Activated CD8-positive, alpha-beta T cell treated with anti-CD3 and anti-CD28 coated beads for 36 hours (primary cell): ENCODE measurements around the gene WDR5. TPM values are rescaled to one million over a fixed set of nuclear protein-coding genes. Genes with fewer than 3 reads are reported as not detected.

Experiments
- ATAC-seq: fragments of 200-7000 bp; cut with Tn5 transposase; one replicate; pipeline ENCODE4 v1.10.0; 2021; ENCODE audit warnings: mild to moderate bottlenecking, moderate library complexity
- CTCF ChIA-PET: fragments of 350-600 bp; sonication (Branson Sonifier 250); formaldehyde crosslinking; loops from one replicate; lab custom pipeline; 2021; ENCODE audit warnings: antibody characterized with exemption; lab: Charles Lee
- POLR2A ChIA-PET: fragments of 350-600 bp; sonication (Branson Sonifier 250); formaldehyde crosslinking; loops from one replicate; lab custom pipeline; 2021; ENCODE audit warnings: antibody characterized with exemption; lab: Charles Lee
- DNase-seq: peaks from one replicate; pipeline ENCODE4 v3.0.0-alpha.2; 2020
- H3K27ac Mint-ChIP-seq: one replicate; pipeline ENCODE4 v1.8.0; 2021; ENCODE audit warnings: mild to moderate bottlenecking, mixed read lengths
- H3K27me3 Mint-ChIP-seq: one replicate; pipeline ENCODE4 v1.8.0; 2021; ENCODE audit warnings: mixed read lengths
- H3K36me3 Mint-ChIP-seq: one replicate; pipeline ENCODE4 v1.8.0; 2021; ENCODE audit warnings: low read depth, mixed read lengths
- H3K4me1 Mint-ChIP-seq: one replicate; pipeline ENCODE4 v1.8.0; 2021; ENCODE audit warnings: low read depth, mixed read lengths
- H3K4me3 Mint-ChIP-seq: one replicate; pipeline ENCODE4 v1.8.0; 2021; ENCODE audit warnings: mild to moderate bottlenecking, moderate library complexity, mixed read lengths
- H3K9me3 Mint-ChIP-seq: one replicate; pipeline ENCODE4 v1.8.0; 2021; ENCODE audit warnings: mixed read lengths
- intact Hi-C: fragments of 100-400 bp; cut with micrococcal nuclease; formaldehyde crosslinking; loops from one replicate; pipeline ENCODE4 v1.10.0; 2022
- total RNA-seq, 2 experiments: library from RNA; stranded (reverse); gene quantifications; one replicate each; pipeline ENCODE4 v1.2.3, GENCODE V29; 2021
- TF ChIP-seq, protein P1 (sequence below): fragments of 200-600 bp; IDR thresholded peaks from one replicate; pipeline ENCODE4 v1.8.0; 2022; ENCODE audit warnings: antibody characterized with exemption, mild to moderate bottlenecking

Gene WDR5
- total RNA-seq, 2 experiments from 2014 or later = 50.9 to 53.3 TPM

DNA sequence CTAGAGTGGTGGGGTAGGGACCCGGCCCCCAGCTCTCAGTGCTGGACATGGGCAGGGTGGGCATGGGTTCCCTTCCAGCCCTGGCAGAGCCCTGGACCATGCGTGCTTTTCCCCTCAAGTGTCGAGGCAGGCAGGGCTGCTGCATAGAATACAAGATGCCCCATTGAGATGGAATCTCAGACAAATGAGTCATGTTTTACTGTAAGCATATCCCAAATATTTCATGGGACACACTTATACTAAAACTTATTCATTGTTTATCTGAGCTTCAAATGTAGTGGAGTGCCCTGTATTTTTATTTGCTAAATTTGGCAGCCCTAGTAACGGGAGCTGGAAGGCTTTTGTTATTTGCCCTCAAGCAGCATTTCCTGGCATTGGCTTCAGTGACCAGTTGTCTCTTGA lies 31.6 kb downstream of the WDR5 start:
- no peak for ATAC-seq
- Mint-ChIP-seq H3K4me3 (no peak overlapping the region), H3K9me3 (no peaks in the 10 kb centered on the region), H3K36me3 (peaks cover 6% of the 10 kb centered on the region), H3K4me1 (peaks cover 16% of the 10 kb centered on the region), H3K27ac (no peak overlapping the region), H3K27me3 (no peaks in the 10 kb centered on the region)
- CTCF ChIA-PET = interaction anchor here (1.0 to 1.3 kb wide), 2 partner anchors 276 to 281 kb away, joined by 3 to 5 read pairs; no protein-coding TSS in a partner anchor
- POLR2A ChIA-PET = no interaction called here
- DNase-seq = no peak
- intact Hi-C loops = no loop called here
- TF ChIP-seq, protein P1, sequence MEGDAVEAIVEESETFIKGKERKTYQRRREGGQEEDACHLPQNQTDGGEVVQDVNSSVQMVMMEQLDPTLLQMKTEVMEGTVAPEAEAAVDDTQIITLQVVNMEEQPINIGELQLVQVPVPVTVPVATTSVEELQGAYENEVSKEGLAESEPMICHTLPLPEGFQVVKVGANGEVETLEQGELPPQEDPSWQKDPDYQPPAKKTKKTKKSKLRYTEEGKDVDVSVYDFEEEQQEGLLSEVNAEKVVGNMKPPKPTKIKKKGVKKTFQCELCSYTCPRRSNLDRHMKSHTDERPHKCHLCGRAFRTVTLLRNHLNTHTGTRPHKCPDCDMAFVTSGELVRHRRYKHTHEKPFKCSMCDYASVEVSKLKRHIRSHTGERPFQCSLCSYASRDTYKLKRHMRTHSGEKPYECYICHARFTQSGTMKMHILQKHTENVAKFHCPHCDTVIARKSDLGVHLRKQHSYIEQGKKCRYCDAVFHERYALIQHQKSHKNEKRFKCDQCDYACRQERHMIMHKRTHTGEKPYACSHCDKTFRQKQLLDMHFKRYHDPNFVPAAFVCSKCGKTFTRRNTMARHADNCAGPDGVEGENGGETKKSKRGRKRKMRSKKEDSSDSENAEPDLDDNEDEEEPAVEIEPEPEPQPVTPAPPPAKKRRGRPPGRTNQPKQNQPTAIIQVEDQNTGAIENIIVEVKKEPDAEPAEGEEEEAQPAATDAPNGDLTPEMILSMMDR = no peak

DNA sequence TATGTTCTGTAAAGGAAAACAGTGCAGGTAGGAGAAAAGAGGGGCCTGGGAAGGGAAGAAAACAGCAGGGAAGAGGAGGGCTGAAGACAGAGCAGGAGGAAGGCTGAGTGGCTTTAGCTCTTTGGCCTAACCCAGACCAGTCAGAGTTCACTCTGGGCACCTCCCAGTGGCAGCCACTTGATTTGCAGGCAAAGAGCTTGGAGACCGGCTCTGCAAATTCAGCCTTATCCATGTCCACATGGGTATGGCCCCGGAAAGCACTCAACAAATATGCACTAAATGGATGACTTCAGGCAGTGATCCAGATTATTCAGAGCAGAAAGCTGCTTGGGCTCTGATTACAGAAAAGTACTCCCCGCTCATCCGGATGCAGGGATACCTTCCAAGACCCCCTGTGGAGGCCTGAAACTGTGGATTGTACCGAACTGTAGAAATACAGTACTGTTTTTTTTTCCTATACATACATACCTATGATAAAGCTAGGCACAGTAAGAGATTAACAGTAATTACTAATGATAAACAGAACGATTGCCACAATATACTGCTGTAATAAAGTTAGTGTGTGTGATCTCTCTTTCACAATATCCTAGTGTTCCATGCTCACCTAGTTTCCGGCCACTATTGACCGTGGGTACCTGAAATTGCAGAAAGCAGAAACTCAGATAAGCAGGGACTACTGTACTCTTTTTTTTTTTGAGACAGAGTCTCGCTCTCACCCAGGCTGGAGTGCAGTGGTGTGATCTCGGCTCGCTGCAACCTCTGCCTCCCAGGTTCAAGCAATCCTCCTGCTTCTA lies 33.1 kb downstream of the WDR5 start:
- ATAC-seq (no peak), DNase-seq (peak; percentile 30)
- peaks cover 13% of the 10 kb centered on the region for H3K4me1 Mint-ChIP-seq
- no peaks in the 10 kb centered on the region for H3K9me3 Mint-ChIP-seq
- TF ChIP-seq, protein P1 = no peak
- POLR2A ChIA-PET = no interaction called here
- intact Hi-C loops = no loop called here
- no peaks in the 10 kb centered on the region for H3K27me3 Mint-ChIP-seq
- CTCF ChIA-PET = interaction anchor here (0.6 to 2.4 kb wide), 10 partner anchors 10 to 277 kb away, joined by 3 to 7 read pairs (median 3); partner anchors contain the start of gene WDR5
- no peak overlapping the region for H3K4me3 Mint-ChIP-seq
- H3K36me3 Mint-ChIP-seq = peaks cover 4% of the 10 kb centered on the region
- H3K27ac Mint-ChIP-seq = no peak overlapping the region

DNA sequence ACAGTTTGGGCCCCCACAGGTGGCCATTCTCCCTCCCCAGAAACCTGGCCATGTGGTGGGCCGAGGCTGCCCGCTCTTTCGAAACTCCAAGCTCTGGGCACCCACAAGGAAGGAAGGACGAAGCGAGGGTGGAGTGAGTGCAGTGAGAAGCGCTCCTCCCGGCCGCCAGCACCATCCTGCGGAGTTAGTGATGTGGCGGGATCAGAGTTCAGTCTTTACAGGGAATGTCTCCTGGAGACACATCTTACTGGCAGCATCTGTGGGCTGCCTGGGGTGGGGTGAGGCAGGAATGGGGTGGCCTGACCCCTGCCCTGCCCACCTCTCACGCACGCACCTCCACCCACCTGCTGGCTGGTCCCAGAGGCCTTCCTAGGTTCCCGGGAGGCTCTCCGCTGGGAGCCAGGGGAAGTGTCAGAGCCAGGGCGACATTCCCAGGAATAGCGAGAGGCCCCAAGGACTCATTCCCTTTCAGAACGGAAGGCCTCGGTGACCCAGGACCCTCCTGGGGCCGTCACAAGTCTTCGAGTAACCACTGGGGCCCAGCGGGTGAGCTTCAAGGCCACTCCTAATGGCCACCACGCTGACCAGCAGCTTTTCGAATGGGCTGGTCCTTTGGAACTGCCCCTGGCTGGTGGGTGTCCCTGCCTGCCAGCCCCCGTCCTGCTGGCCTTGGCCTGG lies 34.0 kb downstream of the WDR5 start:
- ATAC-seq (no peak), DNase-seq (no peak)
- no peaks in the 10 kb centered on the region for H3K9me3 Mint-ChIP-seq
- H3K27me3 Mint-ChIP-seq = no peaks in the 10 kb centered on the region
- intact Hi-C loops = loop anchor here (5.0 kb wide), 1 partner anchor 272 kb away; no protein-coding TSS in a partner anchor
- H3K4me1 Mint-ChIP-seq = peaks cover 12% of the 10 kb centered on the region
- H3K27ac Mint-ChIP-seq = no peak overlapping the region
- CTCF ChIA-PET = interaction anchor here (0.7 to 2.7 kb wide), 16 partner anchors 10 to 279 kb away, joined by 3 to 17 read pairs (median 5); no protein-coding TSS in a partner anchor
- POLR2A ChIA-PET = interaction anchor here (0.8 kb wide), 1 partner anchor 272 kb away, joined by 3 read pairs; no protein-coding TSS in a partner anchor
- TF ChIP-seq, protein P1 = no peak
- H3K4me3 Mint-ChIP-seq = no peak overlapping the region
- H3K36me3 Mint-ChIP-seq = peaks cover 4% of the 10 kb centered on the region

DNA sequence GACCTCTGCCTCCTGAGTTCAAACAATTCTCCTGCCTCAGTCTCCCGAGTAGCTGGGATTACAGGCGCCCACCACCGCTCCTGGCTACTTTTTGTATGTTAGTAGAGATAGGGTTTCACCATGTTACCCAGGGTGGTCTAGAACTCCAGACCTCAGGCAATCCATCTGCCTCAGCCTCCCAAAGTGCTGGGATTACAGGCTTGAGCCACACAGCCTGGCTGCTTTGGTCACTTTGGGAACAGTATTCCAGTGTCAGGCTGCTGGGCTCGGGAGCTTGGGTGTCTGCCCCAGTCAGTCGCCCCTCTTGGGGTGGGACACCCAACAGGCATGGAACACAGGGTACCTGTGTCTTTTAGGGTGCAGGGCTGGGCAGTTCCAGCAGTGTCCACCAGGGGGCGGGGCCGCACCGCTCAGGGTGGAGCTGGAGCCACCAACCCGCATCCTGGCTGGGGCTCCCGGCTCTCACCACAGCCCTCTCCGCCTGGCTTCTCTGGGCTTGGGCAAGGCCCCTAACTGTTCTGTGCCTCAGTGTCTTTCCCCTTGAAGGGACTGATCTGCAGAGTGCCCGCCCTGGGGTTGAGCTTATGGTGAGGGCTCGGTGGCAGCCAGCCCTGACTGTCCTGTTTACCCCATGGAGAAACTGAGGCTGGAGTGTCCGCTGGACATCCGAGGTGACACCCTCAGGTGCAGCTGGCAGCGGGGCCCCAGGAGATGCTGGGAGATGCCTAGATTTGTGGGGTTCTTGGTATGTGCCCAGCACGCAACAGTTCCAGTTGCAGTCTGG lies 34.8 kb downstream of the WDR5 start:
- Mint-ChIP-seq H3K27me3 (no peaks in the 10 kb centered on the region), H3K4me1 (peaks cover 8% of the 10 kb centered on the region), H3K27ac (no peak overlapping the region), H3K9me3 (no peaks in the 10 kb centered on the region), H3K36me3 (peaks cover 4% of the 10 kb centered on the region), H3K4me3 (no peak overlapping the region)
- ChIA-PET CTCF (interaction anchor here (0.7 to 2.7 kb wide), 26 partner anchors 9 to 292 kb away, joined by 3 to 17 read pairs (median 4); partner anchors contain the start of gene WDR5), POLR2A (interaction anchor here (0.8 kb wide), 1 partner anchor 271 kb away, joined by 3 read pairs; no protein-coding TSS in a partner anchor)
- TF ChIP-seq, protein P1 = no peak
- ATAC-seq (no peak), DNase-seq (no peak)
- intact Hi-C loops = loop anchor here (5.0 kb wide), 1 partner anchor 272 kb away; no protein-coding TSS in a partner anchor
